ENCODE results near the gene SAP30.

GRCh38 chr4:173420801-173421200, 50.0 kb downstream of the SAP30 start:
- TF ChIP-seq, protein P1, sequence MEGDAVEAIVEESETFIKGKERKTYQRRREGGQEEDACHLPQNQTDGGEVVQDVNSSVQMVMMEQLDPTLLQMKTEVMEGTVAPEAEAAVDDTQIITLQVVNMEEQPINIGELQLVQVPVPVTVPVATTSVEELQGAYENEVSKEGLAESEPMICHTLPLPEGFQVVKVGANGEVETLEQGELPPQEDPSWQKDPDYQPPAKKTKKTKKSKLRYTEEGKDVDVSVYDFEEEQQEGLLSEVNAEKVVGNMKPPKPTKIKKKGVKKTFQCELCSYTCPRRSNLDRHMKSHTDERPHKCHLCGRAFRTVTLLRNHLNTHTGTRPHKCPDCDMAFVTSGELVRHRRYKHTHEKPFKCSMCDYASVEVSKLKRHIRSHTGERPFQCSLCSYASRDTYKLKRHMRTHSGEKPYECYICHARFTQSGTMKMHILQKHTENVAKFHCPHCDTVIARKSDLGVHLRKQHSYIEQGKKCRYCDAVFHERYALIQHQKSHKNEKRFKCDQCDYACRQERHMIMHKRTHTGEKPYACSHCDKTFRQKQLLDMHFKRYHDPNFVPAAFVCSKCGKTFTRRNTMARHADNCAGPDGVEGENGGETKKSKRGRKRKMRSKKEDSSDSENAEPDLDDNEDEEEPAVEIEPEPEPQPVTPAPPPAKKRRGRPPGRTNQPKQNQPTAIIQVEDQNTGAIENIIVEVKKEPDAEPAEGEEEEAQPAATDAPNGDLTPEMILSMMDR (IDR thresholded peaks at IDR 0.05) = no peak
- TF ChIP-seq EP300 (IDR thresholded peaks at IDR 0.05) = no peak
- no peak for TF ChIP-seq POLR2A (IDR thresholded peaks at IDR 0.05)
